Hindlimb muscle (tissue), 1 donor: ENCODE results near the gene FBXO48. TPM values are rescaled to one million over a fixed set of nuclear protein-coding genes. Genes with fewer than 3 reads are reported as not detected.
"Not testable (repeated sequence)": the region's sequence is repeated elsewhere in the genome, so short reads cannot be mapped to it uniquely, and the experiment has no call there.

Experiments
- DNase-seq: peaks from one replicate; pipeline ENCODE4 v3.0.0-alpha.2; 2013
- polyA plus RNA-seq: library from polyadenylated mRNA; unstranded; fragments of 120-200 nt; gene quantifications from one replicate; pipeline ENCODE4 v1.2.1, GENCODE V29; 2013; ENCODE audit not compliant: insufficient read length

The FBXO48 gene
- polyA plus RNA-seq, 1 donor = 1.8 TPM

GRCh38 chr2:68471385-68471784 lies 4.3 kb upstream of the FBXO48 start:
- DNase-seq = no peak

GRCh38 chr2:68469935-68470334 lies 2.8 kb upstream of the FBXO48 start:
- no peak for DNase-seq

DNA sequence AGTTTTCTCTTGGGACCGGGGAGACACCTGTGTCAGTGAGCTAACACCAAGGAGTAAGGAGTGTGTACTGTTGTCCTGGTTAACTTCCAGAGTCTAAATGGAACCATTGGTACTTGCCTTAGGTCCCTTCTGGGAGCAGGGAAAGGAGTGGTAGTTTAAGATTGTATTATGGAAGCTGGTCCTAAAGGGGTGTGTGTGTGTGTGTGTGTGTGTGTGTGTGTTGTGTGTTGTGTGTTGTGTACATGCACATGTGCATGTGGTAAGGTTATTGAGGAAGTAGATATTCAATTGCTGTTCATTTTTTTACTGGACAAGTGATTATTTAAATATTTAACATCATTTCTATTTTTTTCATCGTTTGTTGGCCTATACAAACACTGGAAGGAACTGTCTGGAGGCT lies 1.7 kb upstream of the FBXO48 start:
- DNase-seq = no peak

DNA sequence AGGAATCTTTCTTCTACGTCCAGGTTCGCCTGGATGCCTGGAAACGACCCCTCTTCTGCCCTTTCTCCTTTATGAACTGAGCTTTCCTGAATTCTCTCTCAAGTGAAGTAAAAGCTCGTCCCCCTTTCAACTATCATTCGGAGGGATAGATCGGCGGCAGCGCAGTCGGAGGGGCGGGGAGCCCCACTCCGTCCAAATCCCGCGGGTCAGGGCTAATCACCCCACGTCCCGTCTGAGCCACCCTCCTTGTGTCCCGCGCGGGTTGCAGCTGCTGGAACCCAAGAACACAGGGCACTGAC lies 367 bp downstream of the FBXO48 start:
- DNase-seq = no peak

DNA sequence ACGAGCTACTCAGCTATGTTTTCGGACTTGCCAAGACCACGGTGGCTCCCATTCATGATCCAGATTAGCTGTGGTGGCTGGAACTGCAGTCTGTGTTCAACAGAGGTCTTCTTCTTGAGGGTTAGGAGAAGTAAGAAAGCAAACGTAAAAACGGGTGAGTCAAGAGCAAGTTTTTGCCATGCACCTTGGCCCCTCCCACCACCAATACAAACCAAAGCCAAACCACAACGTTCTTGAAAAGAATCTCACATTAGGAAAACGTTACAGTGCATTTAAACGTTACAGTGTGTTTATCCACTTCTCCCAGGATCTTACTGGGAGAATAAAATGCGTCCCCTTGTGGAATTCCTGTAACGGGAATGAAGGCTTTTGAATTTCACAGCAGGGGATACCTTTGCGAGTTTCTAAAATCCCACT lies 725 bp downstream of the FBXO48 start:
- DNase-seq = no peak

- no peak for DNase-seq
Observed at GRCh38 chr2:68465081-68465916, 1.8 kb downstream of the FBXO48 start.

DNA sequence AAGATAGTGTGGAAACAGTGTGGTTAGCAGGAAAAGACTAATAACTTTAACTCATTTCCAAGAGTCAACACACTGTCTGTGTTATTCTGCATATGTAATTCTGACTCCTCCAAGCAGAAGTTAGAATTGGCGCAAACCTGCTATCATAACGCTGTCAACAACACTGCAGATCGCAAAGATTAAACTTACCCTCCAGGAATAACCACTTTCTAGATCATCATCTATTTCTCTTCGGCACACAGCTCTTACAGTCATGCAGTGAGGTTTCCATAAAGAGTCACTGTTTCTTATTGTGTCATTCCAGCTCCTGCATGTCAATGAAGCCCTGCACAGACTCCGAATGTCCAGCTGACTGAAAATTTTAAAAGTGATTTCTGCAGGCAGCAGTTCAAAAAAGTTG lies 2.4 kb downstream of the FBXO48 start:
- no peak for DNase-seq

DNA sequence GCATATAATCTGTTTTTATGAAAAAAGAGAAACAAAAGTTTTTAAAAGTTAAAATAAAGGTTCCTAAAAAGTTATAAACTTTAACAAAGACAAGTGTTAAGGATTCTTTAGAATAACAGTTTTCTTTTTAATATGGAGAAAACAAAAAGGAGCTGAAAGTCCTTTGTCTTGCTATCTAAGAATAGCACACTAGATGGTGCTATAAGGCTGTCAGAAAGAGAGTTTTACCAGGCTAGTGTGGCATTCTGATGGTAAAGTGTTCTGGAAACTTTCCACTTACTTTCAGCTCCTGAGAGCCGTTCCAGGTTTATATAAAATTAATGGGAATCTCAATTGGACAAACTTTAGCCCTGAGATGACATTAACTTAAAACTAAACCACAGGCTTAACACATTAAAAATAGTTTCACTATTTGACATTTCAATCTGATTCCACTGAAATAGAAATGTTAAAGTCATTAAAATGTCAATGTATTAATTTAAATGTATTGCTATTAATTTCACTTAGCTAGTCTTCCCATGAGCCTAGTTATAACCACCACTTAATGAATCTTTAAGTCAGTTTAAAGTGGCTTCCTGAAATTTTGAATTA lies 3.7 kb downstream of the FBXO48 start:
- DNase-seq = peak; percentile 15

DNA sequence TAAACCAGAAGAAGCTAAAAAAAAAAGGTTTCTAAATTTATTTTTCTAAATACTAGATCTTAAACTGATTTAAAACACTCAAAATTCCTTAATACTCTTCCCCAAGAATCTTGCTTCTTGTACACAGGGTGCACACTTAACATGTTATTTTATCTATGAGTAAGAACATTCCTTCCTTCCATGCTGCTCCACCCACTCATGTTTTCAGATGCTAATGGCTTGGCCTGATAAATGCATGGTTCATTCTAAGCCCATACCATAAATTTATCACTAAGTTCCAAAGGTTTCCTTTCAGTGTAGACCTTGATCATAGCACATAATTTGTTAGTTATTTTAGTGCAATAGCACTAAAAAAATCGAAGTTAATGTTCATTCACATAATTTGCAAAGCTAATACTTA lies 8.1 kb downstream of the FBXO48 start:
- DNase-seq = no peak

GRCh38 chr2:68456198-68456597 lies 10.9 kb downstream of the FBXO48 start:
- no peak for DNase-seq

- no peak for DNase-seq
Observed at GRCh38 chr2:68454719-68455118, 12.4 kb downstream of the FBXO48 start.

GRCh38 chr2:68453761-68454360 lies 13.2 kb downstream of the FBXO48 start:
- no peak for DNase-seq

DNA sequence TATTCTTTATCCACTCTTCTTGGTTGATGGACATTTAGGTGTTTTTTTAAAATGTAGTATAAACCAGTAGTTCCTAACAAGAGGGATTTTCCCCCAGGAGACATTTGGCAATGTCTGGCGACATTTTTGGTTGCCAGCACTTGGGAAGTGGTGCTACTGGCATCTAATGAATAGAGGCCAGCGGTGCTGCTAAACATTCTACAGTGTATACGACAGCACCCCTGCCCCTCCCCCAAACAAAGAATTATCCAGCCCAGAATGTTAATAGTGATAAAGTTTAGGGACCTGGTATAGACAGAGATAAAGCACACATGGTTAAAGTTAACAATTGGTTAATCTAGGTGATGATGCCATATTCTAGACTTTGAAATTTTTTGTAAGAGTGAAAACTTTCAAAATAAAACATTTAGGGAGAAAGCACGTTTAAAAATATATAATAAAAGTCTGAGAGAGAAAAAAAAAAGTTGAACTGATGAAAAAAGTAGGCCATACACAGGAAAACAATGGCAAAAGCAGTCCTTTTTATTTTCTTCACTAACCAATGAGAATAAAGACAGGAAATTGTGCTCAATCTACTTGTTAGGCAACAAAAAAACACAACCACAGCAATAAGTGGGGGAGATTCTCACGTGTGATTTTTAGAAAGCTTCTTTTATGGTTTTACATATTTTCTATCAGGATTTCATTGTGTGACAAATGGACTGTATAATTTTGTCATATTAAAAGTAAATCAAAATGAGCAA lies 14.8 kb downstream of the FBXO48 start:
- DNase-seq = no peak

GRCh38 chr2:68448671-68449653 lies 18.1 kb downstream of the FBXO48 start:
- no peak for DNase-seq

DNA sequence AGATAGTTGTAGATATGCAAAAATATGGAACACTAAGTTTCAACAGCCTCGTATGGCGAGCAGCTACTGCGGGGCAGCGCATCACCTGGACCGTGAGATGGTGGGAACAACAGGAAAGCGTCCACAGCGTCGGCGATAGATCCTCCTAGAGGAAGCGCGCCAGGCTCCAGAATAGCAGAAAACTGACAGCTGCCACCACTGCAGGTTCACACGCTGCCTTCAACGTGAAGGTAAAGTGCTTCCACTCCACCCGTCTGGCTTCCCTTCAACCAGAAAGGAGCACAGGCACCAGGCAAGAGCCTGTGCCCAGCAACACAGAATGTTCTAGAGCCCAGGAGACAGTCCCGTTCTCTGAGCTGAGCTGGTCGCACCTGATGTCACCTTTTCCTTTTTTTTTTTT lies 20.0 kb downstream of the FBXO48 start:
- no peak for DNase-seq

DNA sequence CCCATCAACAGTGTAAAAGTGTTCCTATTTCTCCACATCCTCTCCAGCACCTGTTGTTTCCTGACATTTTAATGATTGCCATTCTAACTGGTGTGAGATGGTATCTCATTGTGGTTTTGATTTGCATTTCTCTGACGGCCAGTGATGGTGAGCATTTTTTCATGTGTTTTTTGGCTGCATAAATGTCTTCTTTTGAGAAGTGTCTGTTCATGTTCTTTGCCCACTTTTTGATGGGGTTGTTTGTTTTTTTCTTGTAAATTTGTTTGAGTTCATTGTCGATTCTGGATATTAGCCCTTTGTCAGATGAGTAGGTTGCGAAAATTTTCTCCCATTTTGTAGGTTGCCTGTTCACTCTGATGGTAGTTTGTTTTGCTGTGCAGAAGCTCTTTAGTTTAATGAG lies 20.7 kb downstream of the FBXO48 start:
- DNase-seq = not testable (repeated sequence)

GRCh38 chr2:68441994-68442322 lies 25.1 kb downstream of the FBXO48 start:
- DNase-seq = no peak

GRCh38 chr2:68441179-68441993 lies 25.7 kb downstream of the FBXO48 start:
- peak; percentile 80 for DNase-seq

GRCh38 chr2:68438455-68439303 lies 28.4 kb downstream of the FBXO48 start:
- no peak for DNase-seq

DNA sequence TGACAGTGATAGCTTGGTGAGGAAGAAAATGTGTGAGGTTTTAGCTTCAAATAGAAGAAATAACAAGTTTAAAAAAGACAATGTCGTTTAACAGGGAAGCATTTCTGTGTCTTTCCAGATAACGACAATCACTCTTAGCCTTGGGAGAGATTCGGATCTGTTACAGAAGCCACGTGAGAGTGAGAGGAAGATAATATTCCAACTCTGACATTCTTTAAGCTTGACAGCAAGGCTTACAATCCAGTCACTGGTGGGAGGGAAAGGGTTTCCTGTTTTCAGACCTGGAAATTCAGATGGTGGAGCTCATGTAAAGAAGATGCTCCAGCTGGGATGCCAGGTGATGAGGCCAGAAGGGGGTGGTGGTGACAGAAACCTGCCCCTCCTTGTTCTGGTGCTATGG lies 30.8 kb downstream of the FBXO48 start:
- no peak for DNase-seq
